WTC11 (cell line): ENCODE data around the gene LY6G5B. TPM values are rescaled to one million over a fixed set of nuclear protein-coding genes. Genes with fewer than 3 reads are reported as not detected.

Experiments used
- ATAC-seq: fragments of 200-7000 bp; cut with Tn5 transposase; 2 replicates; pipeline ENCODE4 v1.10.0; 2021; ENCODE audit warnings: mild to moderate bottlenecking, moderate library complexity
- CTCF ChIA-PET: fragments of 300-600 bp; sonication (Branson Sonifier 250); formaldehyde crosslinking; loops from one replicate; lab custom pipeline; 2021; ENCODE audit warnings: antibody characterized with exemption; lab: Charles Lee
- POLR2A ChIA-PET: fragments of 350-600 bp; sonication (Branson Sonifier 250); formaldehyde crosslinking; loops from one replicate; lab custom pipeline; 2021; ENCODE audit warnings: antibody characterized with exemption; lab: Charles Lee
- DNase-seq: peaks from one replicate; pipeline ENCODE4 v3.0.0; 2021; ENCODE audit warnings: low spot score
- H3K27ac Mint-ChIP-seq: 2 replicates; pipeline ENCODE4 v1.8.0; 2021; ENCODE audit warnings: mixed read lengths
- H3K27me3 Mint-ChIP-seq: 2 replicates; pipeline ENCODE4 v1.8.0; 2021; ENCODE audit warnings: low read depth, mild to moderate bottlenecking, moderate library complexity, mixed read lengths
- H3K36me3 Mint-ChIP-seq: 2 replicates; pipeline ENCODE4 v1.8.0; 2021; ENCODE audit warnings: mixed read lengths
- H3K4me1 Mint-ChIP-seq: 2 replicates; pipeline ENCODE4 v1.8.0; 2022; ENCODE audit warnings: mixed read lengths
- H3K4me3 Mint-ChIP-seq: 2 replicates; pipeline ENCODE4 v1.8.0; 2021; ENCODE audit warnings: mild to moderate bottlenecking, moderate library complexity, mixed read lengths
- H3K9me3 Mint-ChIP-seq: 2 replicates; pipeline ENCODE4 v1.8.0; 2021; ENCODE audit warnings: mixed read lengths
- ATF3 ChIP-seq: sonication (generic); formaldehyde crosslinking; conservative IDR thresholded peaks from 2 replicates; pipeline ENCODE4 v1.8.1; 2022; ENCODE audit warnings: mild to moderate bottlenecking, missing genetic modification reagents
- ATF6 ChIP-seq: sonication (generic); formaldehyde crosslinking; IDR thresholded peaks from 2 replicates; pipeline ENCODE4 v1.8.1; 2023; ENCODE audit warnings: mild to moderate bottlenecking, missing genetic modification reagents
- CREB1 ChIP-seq: sonication (generic); formaldehyde crosslinking; IDR thresholded peaks from 2 replicates; pipeline ENCODE4 v1.8.0; 2023; ENCODE audit warnings: mild to moderate bottlenecking, missing genetic modification reagents
- E2F1 ChIP-seq: sonication (generic); formaldehyde crosslinking; IDR thresholded peaks from 2 replicates; pipeline ENCODE4 v1.8.0; 2022; ENCODE audit warnings: mild to moderate bottlenecking, missing genetic modification reagents
- FOXK1 ChIP-seq: sonication (generic); formaldehyde crosslinking; IDR thresholded peaks from 2 replicates; pipeline ENCODE4 v1.8.0; 2022; ENCODE audit warnings: mild to moderate bottlenecking, moderate library complexity, missing genetic modification reagents
- FOXP4 ChIP-seq: sonication (generic); formaldehyde crosslinking; IDR thresholded peaks from 2 replicates; pipeline ENCODE4 v1.8.0; 2022; ENCODE audit warnings: mild to moderate bottlenecking, missing genetic modification reagents
- GRHL2 ChIP-seq: fragments of 250-450 bp; sonication (Bioruptor Pico); IDR thresholded peaks from 2 replicates; pipeline ENCODE4 v1.8.0; 2022; ENCODE audit warnings: mild to moderate bottlenecking, moderate library complexity; ENCODE audit not compliant: insufficient replicate concordance, severe bottlenecking
- HMGXB4 ChIP-seq: sonication (generic); formaldehyde crosslinking; IDR thresholded peaks from 2 replicates; pipeline ENCODE4 v1.8.1; 2023; ENCODE audit warnings: mild to moderate bottlenecking, moderate library complexity, missing genetic modification reagents
- KAT7 ChIP-seq: sonication (generic); formaldehyde crosslinking; IDR thresholded peaks from 2 replicates; pipeline ENCODE4 v1.8.1; 2023; ENCODE audit warnings: missing genetic modification reagents, mild to moderate bottlenecking, borderline replicate concordance
- MLX ChIP-seq: sonication (generic); formaldehyde crosslinking; IDR thresholded peaks from 2 replicates; pipeline ENCODE4 v1.8.1; 2023; ENCODE audit warnings: mild to moderate bottlenecking, missing genetic modification reagents, moderate library complexity
- OVOL2 ChIP-seq: fragments of 250-450 bp; sonication (Bioruptor Pico); IDR thresholded peaks from 2 replicates; pipeline ENCODE4 v1.9.0; 2021; ENCODE audit warnings: mild to moderate bottlenecking, borderline replicate concordance
- SMAD4 ChIP-seq: sonication (generic); formaldehyde crosslinking; IDR thresholded peaks from 2 replicates; pipeline ENCODE4 v1.8.0; 2022; ENCODE audit warnings: mild to moderate bottlenecking, missing genetic modification reagents
- TEAD4 ChIP-seq: sonication (generic); formaldehyde crosslinking; IDR thresholded peaks from 2 replicates; pipeline ENCODE4 v1.8.0; 2022; ENCODE audit warnings: mild to moderate bottlenecking, missing genetic modification reagents
- ZNF416 ChIP-seq: fragments of 250-450 bp; sonication (Bioruptor Pico); IDR thresholded peaks from 2 replicates; pipeline ENCODE4 v1.9.0; 2021; ENCODE audit warnings: mild to moderate bottlenecking, inconsistent platforms
- total RNA-seq: library from RNA; stranded (reverse); gene quantifications from 3 replicates; pipeline ENCODE4 v1.2.3, GENCODE V29; 2021

The LY6G5B gene
- total RNA-seq, 1 experiment from 2014 or later: 15.7 TPM

GRCh38 chr6:31657406-31658157 lies 12.2 kb upstream of the LY6G5B start:
- H3K9me3 Mint-ChIP-seq: no peaks in the 10 kb centered on the region
- no peak for TF ChIP-seq E2F1 (CRISPR knock-in tag)
- TF ChIP-seq ATF3 (CRISPR knock-in tag): no peak
- TF ChIP-seq GRHL2: no peak
- TF ChIP-seq, all 79 proteins: peak for 0
- DNase-seq: no peak
- peaks cover 10% of the 10 kb centered on the region for H3K36me3 Mint-ChIP-seq
- no peaks in the 10 kb centered on the region for H3K27me3 Mint-ChIP-seq
- no peak overlapping the region for H3K4me3 Mint-ChIP-seq
- peaks cover 19% of the 10 kb centered on the region for H3K4me1 Mint-ChIP-seq
- ATAC-seq: no peak
- POLR2A ChIA-PET: interaction anchor here (1.0 kb wide), 1 partner anchor 31 kb away, joined by 3 read pairs; no protein-coding TSS in a partner anchor
- CTCF ChIA-PET: interaction anchor here (1.2 to 2.1 kb wide), 2 partner anchors 32 to 111 kb away, joined by 3 to 6 read pairs; partner anchors contain the start of gene ATP6V1G2
- no peak overlapping the region for H3K27ac Mint-ChIP-seq

- peaks cover 21% of the 10 kb centered on the region for H3K4me1 Mint-ChIP-seq
- ATAC-seq: no peak
- TF ChIP-seq FOXP4 (CRISPR knock-in tag): no peak
- no peak for TF ChIP-seq CREB1 (CRISPR knock-in tag)
- TF ChIP-seq HMGXB4 (CRISPR knock-in tag): no peak
- no peak for TF ChIP-seq KAT7 (CRISPR knock-in tag)
- TF ChIP-seq OVOL2: no peak
- TF ChIP-seq FOXK1 (CRISPR knock-in tag): no peak
- no peak for TF ChIP-seq SMAD4 (CRISPR knock-in tag)
- TF ChIP-seq ZNF416 (CRISPR knock-in tag): no peak
- no peak for TF ChIP-seq ATF6
- no peak for TF ChIP-seq TEAD4 (CRISPR knock-in tag)
- TF ChIP-seq MLX (CRISPR knock-in tag): no peak
- TF ChIP-seq, all 79 proteins: peak for 0
- no peak overlapping the region; the same call in 1 of the 2 replicates for H3K27ac Mint-ChIP-seq
- no peaks in the 10 kb centered on the region for H3K9me3 Mint-ChIP-seq
- POLR2A ChIA-PET: no interaction called here
- CTCF ChIA-PET: interaction anchor here (1.1 kb wide), 1 partner anchor 112 kb away, joined by 3 read pairs; the partner anchor contains the start of gene ATP6V1G2
- no peak for DNase-seq
- no peaks in the 10 kb centered on the region for H3K27me3 Mint-ChIP-seq
- H3K4me3 Mint-ChIP-seq: no peak overlapping the region; the same call in 1 of the 2 replicates
- peaks cover 15% of the 10 kb centered on the region for H3K36me3 Mint-ChIP-seq
Observed at GRCh38 chr6:31658158-31658688, 11.6 kb upstream of the LY6G5B start.
